Gastroesophageal sphincter (tissue), 4 donors: ENCODE results near the gene MEGF8. TPM values are rescaled to one million over a fixed set of nuclear protein-coding genes. Genes with fewer than 3 reads are reported as not detected.
A peak's percentile ranks its signal among the peaks of the same experiment; 100 is the strongest.

Source experiments
- ATAC-seq: fragments of 150-250 bp; one replicate; pipeline ENCODE4 v1.9.1; 2016; ENCODE audit warnings: mild to moderate bottlenecking, moderate library complexity
- H3K27ac ChIP-seq, 4 donors: fragments of 200-600 bp; sonication (generic) in 3 of 4; 1 replicate in 3 of 4; 2 replicates in 1 of 4; pipeline ENCODE4 v1.5.1; 2016 to 2019
- H3K27me3 ChIP-seq: fragments of 200-600 bp; sonication (generic); one replicate; pipeline ENCODE4 v1.5.1; 2019
- H3K36me3 ChIP-seq, 2 donors: fragments of 200-600 bp; sonication (generic); one replicate each; pipeline ENCODE4 v1.5.1; 2019; ENCODE audit warnings: control low read depth in 1 of 2
- H3K4me1 ChIP-seq, 3 donors: fragments of 200-600 bp; sonication (generic); 1 replicate in 2 of 3; 2 replicates in 1 of 3; pipeline ENCODE4 v1.5.1; 2016 to 2019; ENCODE audit warnings: control low read depth in 2 of 3
- H3K4me3 ChIP-seq, 2 donors: fragments of 200-600 bp; sonication (generic); one replicate each; pipeline ENCODE4 v1.5.1; 2019; ENCODE audit warnings: mild to moderate bottlenecking in 1 of 2, moderate library complexity in 1 of 2
- H3K9me3 ChIP-seq, 3 donors: fragments of 200-600 bp; sonication (generic); one replicate each; pipeline ENCODE4 v1.5.1; 2017 to 2019; ENCODE audit warnings: control low read depth in 2 of 3
- CTCF ChIP-seq, 4 experiments: fragments of 200-600 bp in 2 of 4; fragments of 450-650 bp in 2 of 4; sonication (generic) in 1 of 4; IDR thresholded peaks; one replicate each; pipeline ENCODE4 v1.5.1; 2017 to 2019; ENCODE audit warnings: antibody characterized with exemption in 4 of 4, mild to moderate bottlenecking in 2 of 4, moderate library complexity in 2 of 4
- EP300 ChIP-seq: sonication (generic); formaldehyde crosslinking; IDR thresholded peaks from one replicate; pipeline ENCODE4 v1.6.1; 2017; ENCODE audit warnings: antibody characterized with exemption, mild to moderate bottlenecking
- POLR2A ChIP-seq, 2 donors: fragments of 450-650 bp; IDR thresholded peaks; one replicate each; pipeline ENCODE4 v1.6.1; 2017; ENCODE audit warnings: antibody characterized with exemption in 2 of 2, mild to moderate bottlenecking in 2 of 2, moderate library complexity in 1 of 2
- POLR2AphosphoS5 ChIP-seq: sonication (generic); formaldehyde crosslinking; IDR thresholded peaks from one replicate; pipeline ENCODE4 v1.6.1; 2017; ENCODE audit warnings: antibody characterized with exemption
- WGBS, 2 donors: methylation state at CpG; one replicate each; pipeline ENCODE4 v1.1.5; 2018; ENCODE audit warnings: low coverage in 1 of 2; 5-methylcytosine and 5-hydroxymethylcytosine counted together
- total RNA-seq, 4 donors: library from RNA; depleted of rRNA; stranded (reverse); fragments of >200 nt; gene quantifications; one replicate each; pipeline ENCODE4 v1.1.0, GENCODE V29; 2016

MEGF8 gene
- total RNA-seq, 4 donors from 2014 or later, result 13.9 to 44.4 (median 18.1) TPM

DNA sequence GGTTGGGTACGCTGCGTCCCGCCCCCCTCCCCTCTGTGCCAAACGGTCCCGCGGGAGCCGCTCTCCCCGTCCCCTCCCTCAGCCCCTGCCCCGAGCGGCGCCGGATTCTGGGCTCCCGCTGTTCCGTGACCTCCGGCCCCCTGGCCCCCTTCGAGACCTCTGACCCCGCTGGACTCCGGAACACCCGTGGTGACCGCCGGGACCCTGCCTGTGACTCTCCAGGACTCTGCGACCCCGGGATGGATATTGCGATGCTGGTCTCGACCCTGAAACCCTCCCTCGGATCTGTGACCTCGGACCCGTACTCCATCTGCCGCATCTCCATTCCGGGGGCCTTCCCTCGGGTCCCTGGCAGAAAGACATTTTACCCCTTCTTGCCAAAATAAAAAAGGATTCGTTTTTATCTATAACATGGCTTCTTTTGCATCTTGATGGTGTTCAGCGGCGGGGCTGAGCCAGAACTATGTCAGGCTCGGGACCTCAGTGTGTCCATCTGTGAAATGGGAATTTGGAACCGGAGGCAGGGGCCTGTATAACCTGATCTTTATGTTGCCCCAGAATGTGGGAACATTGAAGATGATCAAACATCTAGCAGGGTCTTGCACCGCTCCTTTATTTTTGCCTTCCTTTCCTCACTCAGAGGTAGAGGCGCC is 654 bp upstream of the MEGF8 start:
- ATAC-seq, result no peak
- WGBS, 2 donors, result 3% methylated on average over 12 to 13 of the region's 38 CpGs
- Histone ChIP-seq H3K27ac (peak overlapping the region in 2 of 4 donors; percentile 76 to 80), H3K36me3 (no peaks in the 10 kb centered on the region), H3K27me3 (peaks cover 33% of the 10 kb centered on the region), H3K4me3 (peak overlapping the region in 1 of 2 donors; percentile 94), H3K9me3 (no peaks in the 10 kb centered on the region), H3K4me1 (peaks cover 0 to 51% (median 35%) of the 10 kb centered on the region in 3 donors)
- TF ChIP-seq POLR2AphosphoS5, result no peak
- no peak for TF ChIP-seq EP300
- TF ChIP-seq CTCF (IDR thresholded peaks at IDR 0.05), result no peak
- no peak for TF ChIP-seq POLR2A (IDR thresholded peaks at IDR 0.05)

- no peak for TF ChIP-seq POLR2A (IDR thresholded peaks at IDR 0.05)
- TF ChIP-seq CTCF (IDR thresholded peaks at IDR 0.05), result no peak
- no peak for TF ChIP-seq POLR2AphosphoS5
- no peak for TF ChIP-seq EP300
- Histone ChIP-seq H3K4me1 (peaks cover 0 to 65% (median 35%) of the 10 kb centered on the region in 3 donors), H3K27ac (peak overlapping the region in 3 of 4 donors; percentile 76 to 80 (median 78)), H3K9me3 (no peaks in the 10 kb centered on the region), H3K27me3 (peaks cover 33% of the 10 kb centered on the region), H3K36me3 (no peaks in the 10 kb centered on the region), H3K4me3 (peak overlapping the region; percentile 81 to 94)
- peak; percentile 11 for ATAC-seq
- WGBS, 2 donors, result 31 to 35% methylated on average over 2 of the region's 37 CpGs
These were observed 699 bp downstream of the MEGF8 start for GRCh38 chr19:42325896-42326771.

DNA sequence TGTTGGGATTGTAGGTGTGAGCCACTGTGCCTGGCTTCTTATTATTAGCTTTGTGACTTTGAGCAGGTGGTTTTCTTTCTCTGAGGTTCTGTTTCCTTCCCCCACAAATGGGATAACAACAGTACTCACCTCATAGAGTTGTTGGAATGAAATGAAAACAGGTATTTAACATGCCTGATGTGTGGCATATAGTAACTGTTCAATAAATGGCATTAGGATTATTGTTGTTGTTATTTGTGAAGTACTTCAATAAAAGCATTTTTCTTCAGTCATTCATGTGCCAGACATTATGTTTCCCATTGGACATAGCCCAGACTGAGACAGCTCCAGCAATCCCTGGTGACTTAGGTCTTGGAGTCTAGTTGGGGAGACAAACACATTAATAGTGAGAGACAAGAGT is 1.5 kb downstream of the MEGF8 start:
- no peak overlapping the region for H3K27ac ChIP-seq
- TF ChIP-seq POLR2AphosphoS5 (no peak), POLR2A (IDR thresholded peaks at IDR 0.05) (no peak), CTCF (IDR thresholded peaks at IDR 0.05) (no peak), EP300 (no peak)
- H3K36me3 ChIP-seq, result no peaks in the 10 kb centered on the region
- no peaks in the 10 kb centered on the region for H3K9me3 ChIP-seq
- no peak for ATAC-seq
- peaks cover 30% of the 10 kb centered on the region for H3K27me3 ChIP-seq
- H3K4me3 ChIP-seq, result no peak overlapping the region
- H3K4me1 ChIP-seq, result peaks cover 0 to 65% (median 35%) of the 10 kb centered on the region in 3 donors

GRCh38 chr19:42327381-42327780 is 1.9 kb downstream of the MEGF8 start:
- 60 to 95% methylated on average over 1 to 3 of the region's 5 CpGs for WGBS, 2 donors
- ATAC-seq, result no peak
- no peaks in the 10 kb centered on the region for H3K36me3 ChIP-seq

More at GRCh38 chr19:42327381-42327780, 1.9 kb downstream of the MEGF8 start:
- Histone ChIP-seq H3K4me3 (no peak overlapping the region), H3K9me3 (no peaks in the 10 kb centered on the region), H3K27me3 (peaks cover 26% of the 10 kb centered on the region), H3K4me1 (peaks cover 0 to 65% (median 35%) of the 10 kb centered on the region in 3 donors), H3K27ac (no peak overlapping the region)
- no peak for TF ChIP-seq POLR2A (IDR thresholded peaks at IDR 0.05)
- TF ChIP-seq CTCF (IDR thresholded peaks at IDR 0.05), result no peak
- TF ChIP-seq EP300, result no peak
